K562 (cell line): ENCODE results near the gene IGF2R. TPM values are rescaled to one million over a fixed set of nuclear protein-coding genes. Genes with fewer than 3 reads are reported as not detected.

Experiments
- ATF3 ChIP-seq, 2 experiments: fragments of 450-650 bp in 1 of 2; sonication (generic) in 1 of 2; formaldehyde crosslinking in 1 of 2; IDR thresholded peaks in 1 of 2; conservative IDR thresholded peaks in 1 of 2; 2 replicates each; pipeline versions ENCODE4 v1.6.1 to v1.8.1; 2016 to 2023; ENCODE audit warnings: mild to moderate bottlenecking in 2 of 2, moderate library complexity in 2 of 2, inconsistent platforms in 1 of 2, missing genetic modification reagents in 1 of 2
- BCLAF1 ChIP-seq, 2 experiments: fragments of 450-650 bp in 1 of 2; IDR thresholded peaks; 2 replicates each; pipeline ENCODE4 v1.6.1; 2011 to 2017; ENCODE audit warnings: low read depth in 2 of 2, antibody characterized with exemption in 1 of 2, borderline replicate concordance in 1 of 2, low read length in 1 of 2, mild to moderate bottlenecking in 1 of 2, mixed read lengths in 1 of 2; ENCODE audit not compliant: control insufficient read depth in 1 of 2
- CCAR2 ChIP-seq: fragments of 200-400 bp; formaldehyde crosslinking; IDR thresholded peaks from 2 replicates; pipeline ENCODE4 v1.6.1; 2017; ENCODE audit warnings: mild to moderate bottlenecking, low read depth, low read length
- CEBPG ChIP-seq, 3 experiments: fragments of 200-800 bp in 1 of 3; sonication (Bioruptor generic) in 1 of 3; sonication (generic) in 1 of 3; formaldehyde crosslinking in 1 of 3; IDR thresholded peaks in 2 of 3; conservative IDR thresholded peaks in 1 of 3; 2 replicates each; pipeline versions ENCODE4 v1.6.1 to v1.8.0; 2016 to 2022; ENCODE audit warnings: missing compliant biosample characterization in 2 of 3, missing genetic modification characterization in 2 of 3, mild to moderate bottlenecking in 1 of 3, missing genetic modification reagents in 1 of 3
- ERF ChIP-seq: fragments of 450-650 bp; formaldehyde crosslinking; IDR thresholded peaks from 2 replicates; pipeline ENCODE4 v1.4.0; 2020; ENCODE audit warnings: mild to moderate bottlenecking, mixed read lengths
- FOXP4 ChIP-seq: sonication (generic); formaldehyde crosslinking; IDR thresholded peaks from 2 replicates; pipeline ENCODE4 v1.8.0; 2022; ENCODE audit warnings: mild to moderate bottlenecking, missing genetic modification reagents, borderline replicate concordance
- GTF2B ChIP-seq: IDR thresholded peaks from 2 replicates; pipeline ENCODE4 v1.6.1; 2011; ENCODE audit not compliant: insufficient read length; ENCODE audit errors: extremely low read depth
- NR2C1 ChIP-seq, 2 experiments: fragments of 450-650 bp; IDR thresholded peaks; 2 replicates each; pipeline ENCODE4 v1.6.1; 2017; ENCODE audit warnings: mild to moderate bottlenecking in 2 of 2, antibody characterized with exemption in 1 of 2, inconsistent platforms in 1 of 2, missing compliant biosample characterization in 1 of 2, missing genetic modification characterization in 1 of 2
- PYGO2 ChIP-seq: fragments of 450-650 bp; IDR thresholded peaks from 2 replicates; pipeline ENCODE4 v1.6.1; 2016; ENCODE audit warnings: mild to moderate bottlenecking, missing genetic modification characterization, moderate library complexity, missing compliant biosample characterization
- RBM25 ChIP-seq: fragments of 200-400 bp; formaldehyde crosslinking; IDR thresholded peaks from 2 replicates; pipeline ENCODE4 v1.6.1; 2018; ENCODE audit warnings: low read length, low read depth, moderate library complexity; ENCODE audit not compliant: severe bottlenecking
- SMARCA4 ChIP-seq: fragments of 450-650 bp; IDR thresholded peaks from 2 replicates; pipeline ENCODE4 v1.6.1; 2016
- ZNF124 ChIP-seq: sonication (generic); formaldehyde crosslinking; IDR thresholded peaks from 2 replicates; pipeline ENCODE4 v1.8.1; 2022; ENCODE audit warnings: missing genetic modification reagents
- ZNF408 ChIP-seq: fragments of 250-450 bp; sonication (Bioruptor Pico); IDR thresholded peaks from 2 replicates; pipeline ENCODE4 v1.4.0; 2020; ENCODE audit warnings: low read depth, mild to moderate bottlenecking, moderate library complexity
- ZZZ3 ChIP-seq: fragments of 450-650 bp; IDR thresholded peaks from 2 replicates; pipeline ENCODE4 v1.6.1; 2016; ENCODE audit warnings: antibody characterized with exemption, mild to moderate bottlenecking, moderate library complexity
- polyA plus RNA-seq, 8 experiments: library from polyadenylated mRNA; depleted of rRNA in 4 of 8; stranded (reverse) in 5 of 8; unstranded in 3 of 8; fragments of >200 nt; fragmentation: Nextera tagmentation in 2 of 8; fragmentation: Illumina TruSeq in 1 of 8; extraction: Ambion mirVana in 2 of 8; extraction: Trizol in 1 of 8; gene quantifications; 2 replicates each; pipeline versions ENCODE4 v1.2.1 to v1.2.3, GENCODE V29; 2011 to 2014; ENCODE audit warnings: inconsistent platforms in 1 of 8, missing spikeins in 1 of 8
- total RNA-seq, 7 experiments: library from RNA; depleted of rRNA in 6 of 7; stranded (reverse); fragments of >200 nt in 6 of 7; fragmentation: Illumina TruSeq in 2 of 7; extraction: Trizol in 2 of 7; gene quantifications; 2 replicates each; pipeline versions ENCODE4 v1.2.1 to v1.2.3, GENCODE V29; 2011 to 2021; ENCODE audit warnings: low replicate concordance in 1 of 7
- TF ChIP-seq, protein P1 (sequence below): fragments of 450-650 bp; formaldehyde crosslinking; IDR thresholded peaks from 2 replicates; pipeline ENCODE4 v1.4.0; 2020; ENCODE audit warnings: mild to moderate bottlenecking, moderate library complexity

IGF2R gene
- total and polyA plus RNA-seq, 9 of the 15 experiments (the other 6 are each of a cell fraction or from before 2014, with no cell fraction given): 3.5 to 92.3 (median 34.5) TPM

DNA sequence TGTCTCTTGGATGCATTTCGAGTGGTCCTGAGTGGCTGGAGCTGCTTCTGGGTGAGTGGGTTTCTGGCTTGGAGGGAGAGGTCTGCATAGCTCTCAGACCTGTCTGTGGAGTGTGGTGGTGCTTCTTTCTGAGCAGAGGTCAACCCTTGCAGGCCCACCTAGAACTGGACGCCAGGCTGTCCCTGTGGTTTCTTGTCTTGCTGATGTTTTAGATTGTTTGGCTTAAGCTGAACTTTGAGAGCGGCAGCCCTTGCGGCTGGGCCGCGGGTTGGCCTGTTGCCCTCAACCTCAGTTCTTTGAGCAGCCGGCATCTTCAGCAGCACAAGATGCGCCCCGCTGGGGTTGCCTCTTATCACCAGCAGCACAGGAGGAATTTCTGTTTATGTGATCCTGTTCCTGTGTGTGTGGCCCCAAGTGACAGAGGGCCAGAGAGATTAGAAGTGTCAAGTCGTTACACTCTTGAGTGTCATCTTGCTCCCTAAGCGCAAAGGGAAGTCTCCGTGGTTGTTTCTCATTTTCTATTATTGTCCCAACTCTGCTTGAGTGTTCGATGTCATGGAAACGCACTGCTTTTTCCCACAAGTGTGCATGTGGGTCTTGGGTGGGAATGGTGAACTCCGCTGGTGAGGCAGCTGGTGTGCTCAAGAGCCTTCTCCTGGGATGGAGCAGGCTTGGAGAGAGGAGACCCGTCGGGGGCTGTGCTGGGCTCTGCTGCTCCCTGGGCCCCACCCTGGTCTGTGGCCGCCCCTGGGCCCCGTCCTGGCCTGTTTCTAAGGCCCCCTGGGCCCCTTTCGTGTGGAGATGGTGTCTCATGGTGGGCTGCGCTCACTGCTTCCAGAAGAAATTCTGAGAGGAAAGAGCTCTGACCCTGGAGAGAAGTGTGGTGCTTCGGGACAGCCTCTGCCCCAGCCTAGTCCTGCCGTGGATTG is 132.7 kb downstream of the IGF2R start (continued):
- TF ChIP-seq FOXP4 (CRISPR knock-in tag) (no peak), CCAR2 (no peak; the same call in 1 of the 2 replicates), ZNF408 (CRISPR knock-in tag) (no peak), RBM25 (no peak), ZNF124 (CRISPR knock-in tag) (no peak), PYGO2 (tag) (peak; percentile 74), ERF (0 out of 2 replicates have a peak, but pooled peaks have one; percentile 62), CEBPG (CRISPR knock-in tag; IDR thresholded peaks at IDR 0.05) (no peak; the same call in 1 of the 2 replicates), CEBPG (tag; conservative IDR thresholded peaks at IDR 0.05 in 1 of 2, IDR thresholded peaks at IDR 0.05 in 1 of 2) (peak; percentile 6 to 78), NR2C1 (IDR thresholded peaks at IDR 0.05) (0 out of 2 replicates have a peak, but pooled peaks have one; percentile 48), NR2C1 (tag; IDR thresholded peaks at IDR 0.05) (peak; percentile 85), ZZZ3 (no peak), ATF3 (IDR thresholded peaks at IDR 0.05) (no peak; the same call in none of the 2 replicates), ATF3 (CRISPR knock-in tag; conservative IDR thresholded peaks at IDR 0.05) (no peak), BCLAF1 (IDR thresholded peaks at IDR 0.05; ENCODE audit: borderline replicate concordance in 1 of 2, control insufficient read depth in 1 of 2, low read depth in 2 of 2, low read length in 1 of 2) (peak in 1 of 2 experiments; percentile 84; a peak in 2 of 4 replicates), SMARCA4 (peak; percentile 99), GTF2B (no peak)
- TF ChIP-seq, protein P1, sequence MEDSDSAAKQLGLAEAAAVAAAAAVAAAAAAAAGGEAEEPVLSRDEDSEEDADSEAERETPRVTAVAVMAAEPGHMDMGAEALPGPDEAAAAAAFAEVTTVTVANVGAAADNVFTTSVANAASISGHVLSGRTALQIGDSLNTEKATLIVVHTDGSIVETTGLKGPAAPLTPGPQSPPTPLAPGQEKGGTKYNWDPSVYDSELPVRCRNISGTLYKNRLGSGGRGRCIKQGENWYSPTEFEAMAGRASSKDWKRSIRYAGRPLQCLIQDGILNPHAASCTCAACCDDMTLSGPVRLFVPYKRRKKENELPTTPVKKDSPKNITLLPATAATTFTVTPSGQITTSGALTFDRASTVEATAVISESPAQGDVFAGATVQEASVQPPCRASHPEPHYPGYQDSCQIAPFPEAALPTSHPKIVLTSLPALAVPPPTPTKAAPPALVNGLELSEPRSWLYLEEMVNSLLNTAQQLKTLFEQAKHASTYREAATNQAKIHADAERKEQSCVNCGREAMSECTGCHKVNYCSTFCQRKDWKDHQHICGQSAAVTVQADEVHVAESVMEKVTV (CRISPR knock-in tag): no peak
